Measurements from ENCODE around the gene NMRAL1. TPM values are rescaled to one million over a fixed set of nuclear protein-coding genes. Genes with fewer than 3 reads are reported as not detected.

Gene NMRAL1
- total and polyA plus RNA-seq, 10 of the 15 experiments (the other 5 are each of a cell fraction or from before 2014, with no cell fraction given), result 4.8 to 102 (median 62.5) TPM

DNA sequence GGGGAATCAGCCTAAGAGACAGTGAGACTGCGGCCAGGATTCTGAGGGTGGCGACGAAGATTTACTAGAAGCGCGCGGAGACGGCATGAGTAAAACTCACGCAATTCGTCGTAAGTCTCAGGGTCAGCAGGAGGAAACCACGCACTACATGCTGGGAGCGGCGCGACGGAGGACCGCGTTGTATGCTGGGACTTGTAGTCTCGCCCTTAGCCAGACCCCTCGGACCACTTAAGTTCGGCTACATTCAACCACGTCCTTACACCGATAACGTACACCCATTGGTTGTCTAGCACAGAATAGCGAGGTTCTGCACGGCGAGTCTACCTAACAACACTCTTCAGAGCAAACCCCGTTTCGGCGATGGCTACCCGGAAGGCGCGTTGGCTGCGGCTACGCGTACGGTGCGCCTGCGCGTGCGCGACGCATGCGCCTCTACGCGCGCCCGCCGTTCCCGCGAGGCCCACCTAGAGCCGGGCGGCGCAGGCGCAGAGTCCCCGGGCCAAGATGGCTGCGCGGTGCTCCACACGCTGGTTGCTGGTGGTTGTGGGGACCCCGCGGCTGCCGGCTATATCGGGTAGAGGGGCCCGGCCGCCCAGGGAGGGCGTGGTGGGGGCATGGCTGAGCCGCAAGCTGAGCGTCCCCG, 48.9 kb downstream of the NMRAL1 start, which contains the start of gene DNAJA3 (continued):
- no peak for TF ChIP-seq BCLAF1 (IDR thresholded peaks at IDR 0.05)
- TF ChIP-seq SIN3A (IDR thresholded peaks at IDR 0.05; ENCODE audit: low read depth, low read length), result peak; percentile 75; the same call in 1 of the 2 replicates
- peak; percentile 86; the same call in 1 of the 2 replicates for TF ChIP-seq STAT1 (conservative IDR thresholded peaks at IDR 0.05)
- no peak for TF ChIP-seq ETV6 (conservative IDR thresholded peaks at IDR 0.05 in 1 of 2, IDR thresholded peaks at IDR 0.05 in 1 of 2; ENCODE audit: borderline replicate concordance in 1 of 2, low read depth in 1 of 2)
- TF ChIP-seq, protein P1, sequence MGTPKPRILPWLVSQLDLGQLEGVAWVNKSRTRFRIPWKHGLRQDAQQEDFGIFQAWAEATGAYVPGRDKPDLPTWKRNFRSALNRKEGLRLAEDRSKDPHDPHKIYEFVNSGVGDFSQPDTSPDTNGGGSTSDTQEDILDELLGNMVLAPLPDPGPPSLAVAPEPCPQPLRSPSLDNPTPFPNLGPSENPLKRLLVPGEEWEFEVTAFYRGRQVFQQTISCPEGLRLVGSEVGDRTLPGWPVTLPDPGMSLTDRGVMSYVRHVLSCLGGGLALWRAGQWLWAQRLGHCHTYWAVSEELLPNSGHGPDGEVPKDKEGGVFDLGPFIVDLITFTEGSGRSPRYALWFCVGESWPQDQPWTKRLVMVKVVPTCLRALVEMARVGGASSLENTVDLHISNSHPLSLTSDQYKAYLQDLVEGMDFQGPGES (IDR thresholded peaks at IDR 0.05), result no peak
- TF ChIP-seq LARP7 (IDR thresholded peaks at IDR 0.05), result peak; percentile 92
- no peak for TF ChIP-seq JUND (IDR thresholded peaks at IDR 0.05; ENCODE audit: low read depth, low read length)
- TF ChIP-seq SUZ12 (IDR thresholded peaks at IDR 0.05; ENCODE audit: unreplicated experiment), result no peak
- peak; percentile 88; the same call in 1 of the 2 replicates for TF ChIP-seq ZNF207 (IDR thresholded peaks at IDR 0.05; ENCODE audit: borderline replicate concordance)
- no peak for TF ChIP-seq BCL11A (IDR thresholded peaks at IDR 0.05; ENCODE audit: low read depth, low read length)
- peak; percentile 84; the same call in 1 of the 2 replicates for TF ChIP-seq MXI1 (IDR thresholded peaks at IDR 0.05; ENCODE audit: low read depth, low read length)
- TF ChIP-seq BMI1 (IDR thresholded peaks at IDR 0.05; ENCODE audit: borderline replicate concordance), result no peak
- TF ChIP-seq GATAD2B (conservative IDR thresholded peaks at IDR 0.05; ENCODE audit: low read depth), result peak; percentile 58
- TF ChIP-seq IRF4 (IDR thresholded peaks at IDR 0.05; ENCODE audit: low read depth, low read length), result peak; percentile 30; the same call in 1 of the 2 replicates
- 0 out of 2 replicates have a peak, but pooled peaks have one; percentile 52 for TF ChIP-seq NR2F1 (conservative IDR thresholded peaks at IDR 0.05)
- no peak for TF ChIP-seq JUNB (IDR thresholded peaks at IDR 0.05)
- TF ChIP-seq NFXL1 (IDR thresholded peaks at IDR 0.05; ENCODE audit: borderline replicate concordance), result no peak
- TF ChIP-seq, protein P2, sequence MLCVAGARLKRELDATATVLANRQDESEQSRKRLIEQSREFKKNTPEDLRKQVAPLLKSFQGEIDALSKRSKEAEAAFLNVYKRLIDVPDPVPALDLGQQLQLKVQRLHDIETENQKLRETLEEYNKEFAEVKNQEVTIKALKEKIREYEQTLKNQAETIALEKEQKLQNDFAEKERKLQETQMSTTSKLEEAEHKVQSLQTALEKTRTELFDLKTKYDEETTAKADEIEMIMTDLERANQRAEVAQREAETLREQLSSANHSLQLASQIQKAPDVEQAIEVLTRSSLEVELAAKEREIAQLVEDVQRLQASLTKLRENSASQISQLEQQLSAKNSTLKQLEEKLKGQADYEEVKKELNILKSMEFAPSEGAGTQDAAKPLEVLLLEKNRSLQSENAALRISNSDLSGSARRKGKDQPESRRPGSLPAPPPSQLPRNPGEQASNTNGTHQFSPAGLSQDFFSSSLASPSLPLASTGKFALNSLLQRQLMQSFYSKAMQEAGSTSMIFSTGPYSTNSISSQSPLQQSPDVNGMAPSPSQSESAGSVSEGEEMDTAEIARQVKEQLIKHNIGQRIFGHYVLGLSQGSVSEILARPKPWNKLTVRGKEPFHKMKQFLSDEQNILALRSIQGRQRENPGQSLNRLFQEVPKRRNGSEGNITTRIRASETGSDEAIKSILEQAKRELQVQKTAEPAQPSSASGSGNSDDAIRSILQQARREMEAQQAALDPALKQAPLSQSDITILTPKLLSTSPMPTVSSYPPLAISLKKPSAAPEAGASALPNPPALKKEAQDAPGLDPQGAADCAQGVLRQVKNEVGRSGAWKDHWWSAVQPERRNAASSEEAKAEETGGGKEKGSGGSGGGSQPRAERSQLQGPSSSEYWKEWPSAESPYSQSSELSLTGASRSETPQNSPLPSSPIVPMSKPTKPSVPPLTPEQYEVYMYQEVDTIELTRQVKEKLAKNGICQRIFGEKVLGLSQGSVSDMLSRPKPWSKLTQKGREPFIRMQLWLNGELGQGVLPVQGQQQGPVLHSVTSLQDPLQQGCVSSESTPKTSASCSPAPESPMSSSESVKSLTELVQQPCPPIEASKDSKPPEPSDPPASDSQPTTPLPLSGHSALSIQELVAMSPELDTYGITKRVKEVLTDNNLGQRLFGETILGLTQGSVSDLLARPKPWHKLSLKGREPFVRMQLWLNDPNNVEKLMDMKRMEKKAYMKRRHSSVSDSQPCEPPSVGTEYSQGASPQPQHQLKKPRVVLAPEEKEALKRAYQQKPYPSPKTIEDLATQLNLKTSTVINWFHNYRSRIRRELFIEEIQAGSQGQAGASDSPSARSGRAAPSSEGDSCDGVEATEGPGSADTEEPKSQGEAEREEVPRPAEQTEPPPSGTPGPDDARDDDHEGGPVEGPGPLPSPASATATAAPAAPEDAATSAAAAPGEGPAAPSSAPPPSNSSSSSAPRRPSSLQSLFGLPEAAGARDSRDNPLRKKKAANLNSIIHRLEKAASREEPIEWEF (IDR thresholded peaks at IDR 0.05; ENCODE audit: insufficient replicate concordance, low read depth, low read length), result no peak
- peak; percentile 51; the same call in 1 of the 2 replicates for TF ChIP-seq ESRRA (IDR thresholded peaks at IDR 0.05; ENCODE audit: low read length)
- no peak for TF ChIP-seq ASH2L (IDR thresholded peaks at IDR 0.05; ENCODE audit: borderline replicate concordance, low read depth)
- no peak for TF ChIP-seq MTA2 (IDR thresholded peaks at IDR 0.05; ENCODE audit: low read depth)
- TF ChIP-seq NFYA (IDR thresholded peaks at IDR 0.05; ENCODE audit: borderline replicate concordance, low read depth, low read length), result no peak
- TF ChIP-seq NBN (IDR thresholded peaks at IDR 0.05), result peak; percentile 88; the same call in 1 of the 2 replicates

Measured in GM12878 (cell line).